Measurements from ENCODE around the gene PODXL. TPM values are rescaled to one million over a fixed set of nuclear protein-coding genes. Genes with fewer than 3 reads are reported as not detected.

Gene PODXL
- total RNA-seq, 1 experiment from 2014 or later = 727 TPM

DNA sequence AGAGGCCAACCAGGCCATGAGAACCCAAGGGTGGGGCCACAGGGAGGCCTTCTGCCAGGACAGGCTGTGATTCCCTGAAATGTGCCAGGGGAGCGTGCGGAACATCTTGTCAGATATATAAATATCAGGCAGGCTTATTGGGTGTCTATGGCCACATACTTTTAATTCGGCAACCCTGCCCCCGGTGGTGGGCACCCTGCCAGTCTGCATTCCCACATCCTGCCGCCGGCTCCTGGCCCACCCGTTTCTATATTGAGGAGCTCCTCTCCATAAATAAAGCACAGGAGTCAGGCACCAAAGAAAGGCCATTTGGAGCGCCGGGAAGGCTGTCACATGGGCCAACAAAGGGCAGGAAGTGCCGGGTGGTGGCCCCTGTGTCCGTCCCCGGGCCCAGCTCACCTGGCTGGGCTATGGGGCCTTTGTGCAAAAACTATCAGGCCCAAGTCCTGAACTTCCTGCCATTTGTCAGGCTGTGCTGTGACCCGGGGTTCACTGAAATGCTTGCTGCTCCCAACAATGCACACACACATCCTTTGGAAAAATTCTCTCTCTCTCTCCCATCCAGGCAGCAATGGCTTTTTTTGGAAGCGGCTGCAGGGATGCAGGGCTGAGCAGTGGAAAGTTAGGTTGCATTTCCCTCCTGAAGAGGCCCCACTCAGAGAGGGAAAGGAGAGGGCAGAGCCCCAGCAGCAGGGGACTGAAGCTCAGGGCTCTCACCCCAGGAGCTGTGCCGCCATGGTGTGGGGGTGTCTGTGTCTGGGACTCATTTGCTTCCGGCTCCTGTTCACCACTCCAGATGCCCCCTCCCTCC is 25.0 kb upstream of the PODXL start:
- peak; percentile 42 for DNase-seq
- H4K91ac ChIP-seq (ENCODE audit: insufficient read length, low read depth, low read length) = no peak overlapping the region
- H3K4me1 Mint-ChIP-seq = peaks cover 14 to 15% of the 10 kb centered on the region in 2 experiments
- no peaks in the 10 kb centered on the region for H3K23me2 ChIP-seq (ENCODE audit: insufficient read length, low read depth, low read length, poor library complexity, severe bottlenecking)
- 0 out of 2 replicates have a peak, but pooled peaks cover 1% of the 10 kb centered on the region for H3K27me3 Mint-ChIP-seq (ENCODE audit: low read depth)
- no peaks in the 10 kb centered on the region for H3K4me1 ChIP-seq (ENCODE audit: insufficient read depth, low read length)
- no peak overlapping the region for H3K18ac ChIP-seq (ENCODE audit: insufficient read length, low read depth, low read length)
- no peaks in the 10 kb centered on the region for H4K20me1 ChIP-seq (ENCODE audit: control insufficient read depth, insufficient read depth, insufficient read length)
- no peak overlapping the region for H2BK12ac ChIP-seq (ENCODE audit: insufficient read length, low read depth, low read length)
- H3K9ac ChIP-seq (ENCODE audit: extremely low read depth, insufficient read length, low read length) = no peak overlapping the region
- peak overlapping the region in 2 of 3 experiments; percentile 55 to 85; a peak in 3 of 7 replicates for H3K27ac Mint-ChIP-seq
- no peaks in the 10 kb centered on the region for H3K36me3 Mint-ChIP-seq (ENCODE audit: insufficient read depth in 1 of 3, low read depth in 3 of 3)
- H3T11ph ChIP-seq (ENCODE audit: low read length) = no peak overlapping the region
- no peak overlapping the region for H3K4me2 ChIP-seq (ENCODE audit: insufficient read depth, insufficient read length, low read length)
- no peak overlapping the region for H4K5ac ChIP-seq (ENCODE audit: insufficient read length, low read depth, low read length)
- no peaks in the 10 kb centered on the region for H3K79me1 ChIP-seq (ENCODE audit: insufficient read depth, low read depth, low read length, poor library complexity, severe bottlenecking)
- H2BK120ac ChIP-seq (ENCODE audit: low read depth, low read length, poor library complexity, severe bottlenecking) = no peak overlapping the region
- no peak overlapping the region for H3K4ac ChIP-seq (ENCODE audit: low read depth, low read length)
- no peak overlapping the region for H2AK5ac ChIP-seq (ENCODE audit: insufficient read length, low read length)
- no CpG with 5 or more reads among the region's 16 CpGs for WGBS (ENCODE audit: extremely low coverage, insufficient read length, low lambda C conversion rate)
- TF ChIP-seq, protein P1, sequence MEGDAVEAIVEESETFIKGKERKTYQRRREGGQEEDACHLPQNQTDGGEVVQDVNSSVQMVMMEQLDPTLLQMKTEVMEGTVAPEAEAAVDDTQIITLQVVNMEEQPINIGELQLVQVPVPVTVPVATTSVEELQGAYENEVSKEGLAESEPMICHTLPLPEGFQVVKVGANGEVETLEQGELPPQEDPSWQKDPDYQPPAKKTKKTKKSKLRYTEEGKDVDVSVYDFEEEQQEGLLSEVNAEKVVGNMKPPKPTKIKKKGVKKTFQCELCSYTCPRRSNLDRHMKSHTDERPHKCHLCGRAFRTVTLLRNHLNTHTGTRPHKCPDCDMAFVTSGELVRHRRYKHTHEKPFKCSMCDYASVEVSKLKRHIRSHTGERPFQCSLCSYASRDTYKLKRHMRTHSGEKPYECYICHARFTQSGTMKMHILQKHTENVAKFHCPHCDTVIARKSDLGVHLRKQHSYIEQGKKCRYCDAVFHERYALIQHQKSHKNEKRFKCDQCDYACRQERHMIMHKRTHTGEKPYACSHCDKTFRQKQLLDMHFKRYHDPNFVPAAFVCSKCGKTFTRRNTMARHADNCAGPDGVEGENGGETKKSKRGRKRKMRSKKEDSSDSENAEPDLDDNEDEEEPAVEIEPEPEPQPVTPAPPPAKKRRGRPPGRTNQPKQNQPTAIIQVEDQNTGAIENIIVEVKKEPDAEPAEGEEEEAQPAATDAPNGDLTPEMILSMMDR (conservative IDR thresholded peaks at IDR 0.05) = peak; percentile 35; the same call in 2 of the 3 replicates
- no peaks in the 10 kb centered on the region for H3K9me3 Mint-ChIP-seq
- H3K79me2 ChIP-seq (ENCODE audit: insufficient read depth, low read length) = no peaks in the 10 kb centered on the region
- H3K56ac ChIP-seq (ENCODE audit: insufficient read length, low read depth, low read length) = no peak overlapping the region
- H3K23ac ChIP-seq (ENCODE audit: insufficient read length, low read depth, low read length) = no peak overlapping the region
- H3K27ac ChIP-seq (ENCODE audit: insufficient read length, low read depth, low read length) = no peak overlapping the region
- no peak overlapping the region for H4K8ac ChIP-seq (replicated peaks; ENCODE audit: insufficient read length, low read depth, low read length)
- H2BK15ac ChIP-seq (ENCODE audit: low read depth, low read length) = no peak overlapping the region
- H2BK20ac ChIP-seq (ENCODE audit: low read depth, low read length, poor library complexity, severe bottlenecking) = no peak overlapping the region
- H3K27me3 ChIP-seq (ENCODE audit: insufficient read depth, low read length) = no peaks in the 10 kb centered on the region
- H3K9me3 ChIP-seq (ENCODE audit: control insufficient read depth, low read depth, low read length) = no peaks in the 10 kb centered on the region
- H2AFZ ChIP-seq (ENCODE audit: low read length) = no peak overlapping the region
- H3K4me3 Mint-ChIP-seq = no peak overlapping the region
- no peak overlapping the region for H3K14ac ChIP-seq (ENCODE audit: insufficient read depth, low read length)
- H2BK5ac ChIP-seq (ENCODE audit: insufficient read length, low read length) = no peak overlapping the region
